Testis (tissue), 2 donors: ENCODE results near the gene ZNF205.

Experiments
- CTCF ChIP-seq, 3 experiments: fragments of 450-650 bp in 2 of 3; fragments of 200-600 bp in 1 of 3; sonication (generic) in 1 of 3; IDR thresholded peaks; one replicate each; pipeline ENCODE4 v1.5.1; 2016 to 2019; ENCODE audit warnings: antibody characterized with exemption in 3 of 3, mild to moderate bottlenecking in 2 of 3, moderate library complexity in 1 of 3
- POLR2A ChIP-seq: fragments of 450-650 bp; IDR thresholded peaks from one replicate; pipeline ENCODE4 v1.6.1; 2017; ENCODE audit warnings: antibody characterized with exemption, mild to moderate bottlenecking, moderate library complexity

DNA sequence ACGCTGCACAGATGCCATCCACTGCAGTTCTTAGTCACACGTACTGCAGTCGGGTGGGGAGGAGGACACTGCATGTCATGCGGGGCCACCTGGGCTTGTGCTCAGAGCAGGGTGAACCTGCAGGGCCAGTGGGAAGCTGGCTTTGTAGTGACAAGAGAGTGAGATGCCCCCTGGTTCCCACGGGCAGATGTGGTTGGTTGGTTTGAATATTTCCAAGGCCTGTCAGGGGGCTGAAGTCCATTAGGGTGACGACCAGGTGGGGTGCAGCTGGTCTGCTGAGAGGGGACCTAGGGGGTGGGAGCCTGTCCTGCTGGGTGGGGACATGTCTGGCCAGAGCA lies 36.8 kb downstream of the ZNF205 start:
- TF ChIP-seq CTCF (IDR thresholded peaks at IDR 0.05) (no peak), POLR2A (no peak)
